BE2C (cell line): ENCODE data around the gene GLTP.

ENCODE experiments used
- DNase-seq: peaks from one replicate; pipeline ENCODE4 v3.0.0-alpha.2; 2020
- H3K27me3 ChIP-seq: fragments of 250-450 bp; sonication (Bioruptor Pico); 2 replicates; pipeline ENCODE4 v1.5.1; 2020; ENCODE audit warnings: mild to moderate bottlenecking
- H3K36me3 ChIP-seq: fragments of 250-450 bp; sonication (Bioruptor Pico); 2 replicates; pipeline ENCODE4 v1.5.1; 2020; ENCODE audit warnings: mild to moderate bottlenecking
- H3K4me1 ChIP-seq: fragments of 250-450 bp; sonication (Bioruptor Pico); 2 replicates; pipeline ENCODE4 v1.5.1; 2020
- H3K4me3 ChIP-seq: 2 replicates; pipeline ENCODE4 v1.5.1; 2011; ENCODE audit warnings: low read depth, low read length
- H3K9me3 ChIP-seq: fragments of 250-450 bp; sonication (Bioruptor Pico); 2 replicates; pipeline ENCODE4 v1.5.1; 2020
- CTCF ChIP-seq: IDR thresholded peaks from 2 replicates; pipeline ENCODE4 v1.5.1; 2012; ENCODE audit warnings: mild to moderate bottlenecking, low read depth, low read length

The GLTP gene

GRCh38 chr12:109830267-109830666 lies 50.1 kb downstream of the GLTP start:
- TF ChIP-seq CTCF, result no peak
- H3K4me1 ChIP-seq, result no peaks in the 10 kb centered on the region
- H3K4me3 ChIP-seq, result no peak overlapping the region
- no peak for DNase-seq
- peaks cover 26% of the 10 kb centered on the region for H3K27me3 ChIP-seq
- no peaks in the 10 kb centered on the region for H3K9me3 ChIP-seq
- no peaks in the 10 kb centered on the region for H3K36me3 ChIP-seq

DNA sequence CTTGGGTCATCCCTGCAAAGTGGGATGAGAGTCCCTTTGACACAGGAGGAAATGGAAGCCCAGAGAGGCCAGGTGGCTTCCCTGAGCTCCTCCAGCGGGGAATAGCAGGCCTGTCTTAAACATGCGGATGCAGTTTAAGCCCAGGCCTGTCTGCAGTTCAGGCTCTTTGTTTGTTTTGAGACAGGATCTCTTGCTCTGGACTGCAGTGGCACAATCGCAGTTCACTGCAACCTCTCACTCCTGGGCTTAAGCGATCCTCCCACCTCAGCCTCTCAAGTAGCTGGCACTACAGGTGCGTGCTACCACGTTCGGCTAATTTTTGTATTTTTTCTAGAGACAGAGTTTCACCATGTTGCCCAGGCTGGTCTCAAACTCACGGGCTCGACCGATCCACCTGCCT lies 50.7 kb downstream of the GLTP start:
- H3K36me3 ChIP-seq, result no peaks in the 10 kb centered on the region
- no peak for DNase-seq
- TF ChIP-seq CTCF, result no peak
- no peak overlapping the region for H3K4me3 ChIP-seq
- H3K4me1 ChIP-seq, result no peaks in the 10 kb centered on the region
- H3K27me3 ChIP-seq, result peaks cover 26% of the 10 kb centered on the region
- no peaks in the 10 kb centered on the region for H3K9me3 ChIP-seq

GRCh38 chr12:109828754-109829511 lies 51.4 kb downstream of the GLTP start:
- TF ChIP-seq CTCF, result no peak
- H3K36me3 ChIP-seq, result no peaks in the 10 kb centered on the region

GRCh38 chr12:109827566-109828550 lies 52.5 kb downstream of the GLTP start:
- Histone ChIP-seq H3K4me3 (no peak overlapping the region), H3K9me3 (no peaks in the 10 kb centered on the region), H3K4me1 (no peaks in the 10 kb centered on the region), H3K27me3 (peaks cover 15% of the 10 kb centered on the region), H3K36me3 (no peaks in the 10 kb centered on the region)
- no peak for TF ChIP-seq CTCF
- DNase-seq, result no peak

More at GRCh38 chr12:109828754-109829511, 51.4 kb downstream of the GLTP start:
- Histone ChIP-seq H3K4me3 (no peak overlapping the region), H3K27me3 (peaks cover 26% of the 10 kb centered on the region), H3K4me1 (no peaks in the 10 kb centered on the region), H3K9me3 (no peaks in the 10 kb centered on the region)
- no peak for DNase-seq

DNA sequence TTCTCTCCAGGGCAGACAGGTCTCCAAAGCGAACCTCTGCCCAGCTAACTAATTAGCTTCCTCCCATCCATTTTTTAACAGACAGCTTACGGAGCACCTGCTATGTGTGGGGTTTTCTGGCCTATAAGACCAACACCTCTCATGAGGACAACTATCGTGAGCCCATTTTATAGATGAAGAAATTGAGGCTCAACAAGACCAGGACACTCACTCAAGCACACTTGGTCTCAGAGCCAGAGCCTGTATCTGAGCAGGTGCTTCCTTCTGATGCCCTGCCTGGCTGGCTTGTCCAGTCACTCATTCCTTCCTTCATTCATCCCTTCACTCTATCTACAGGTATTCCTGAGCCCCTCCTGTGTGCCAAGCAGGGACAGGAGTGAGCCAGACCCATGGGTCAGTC lies 53.3 kb downstream of the GLTP start:
- no peaks in the 10 kb centered on the region for H3K36me3 ChIP-seq
- no peaks in the 10 kb centered on the region for H3K9me3 ChIP-seq
- DNase-seq, result no peak
- peaks cover 10% of the 10 kb centered on the region for H3K27me3 ChIP-seq
- no peaks in the 10 kb centered on the region for H3K4me1 ChIP-seq
- TF ChIP-seq CTCF, result no peak
- no peak overlapping the region for H3K4me3 ChIP-seq

- no peaks in the 10 kb centered on the region for H3K9me3 ChIP-seq
- DNase-seq, result no peak
- TF ChIP-seq CTCF, result no peak
- H3K4me3 ChIP-seq, result no peak overlapping the region
- H3K4me1 ChIP-seq, result no peaks in the 10 kb centered on the region
- no peaks in the 10 kb centered on the region for H3K36me3 ChIP-seq
- 0 out of 2 replicates have a peak, but pooled peaks cover 3% of the 10 kb centered on the region for H3K27me3 ChIP-seq
Observed at GRCh38 chr12:109824731-109825130, 55.6 kb downstream of the GLTP start.
